Thymus (tissue), 11 donors: Measurements from ENCODE around the gene PDIA5. TPM values are rescaled to one million over a fixed set of nuclear protein-coding genes. Genes with fewer than 3 reads are reported as not detected.
A peak's percentile ranks its signal among the peaks of the same experiment; 100 is the strongest.
"Not testable (repeated sequence)": the region's sequence is repeated elsewhere in the genome, so short reads cannot be mapped to it uniquely, and the experiment has no call there.

Experiments
- DNase-seq, 9 donors: peaks; one replicate each; pipeline ENCODE4 v3.0.0-alpha.2; 2013; ENCODE audit warnings: low spot score in 9 of 9, low read depth in 6 of 9, missing footprints in 1 of 9
- H3K27ac ChIP-seq, 2 donors: one replicate each; pipeline ENCODE4 v1.5.1; 2013; ENCODE audit warnings: control low read depth in 1 of 2, low read depth in 1 of 2, low read length in 1 of 2, mild to moderate bottlenecking in 1 of 2, moderate library complexity in 1 of 2
- H3K27me3 ChIP-seq, 2 donors: one replicate each; pipeline ENCODE4 v1.5.1; 2013; ENCODE audit warnings: low read length in 1 of 2; ENCODE audit not compliant: control insufficient read depth in 2 of 2, insufficient read depth in 1 of 2
- H3K36me3 ChIP-seq, 2 donors: one replicate each; pipeline ENCODE4 v1.5.1; 2013; ENCODE audit warnings: low read length in 1 of 2, mild to moderate bottlenecking in 1 of 2, moderate library complexity in 1 of 2; ENCODE audit not compliant: control insufficient read depth in 2 of 2, insufficient read depth in 2 of 2
- H3K4me1 ChIP-seq, 2 donors: one replicate each; pipeline ENCODE4 v1.5.1; 2013; ENCODE audit warnings: low read length in 2 of 2; ENCODE audit not compliant: control insufficient read depth in 2 of 2, insufficient read depth in 2 of 2
- H3K4me3 ChIP-seq, 2 donors: one replicate each; pipeline ENCODE4 v1.5.1; 2013; ENCODE audit warnings: low read length in 2 of 2, control low read depth in 1 of 2, mild to moderate bottlenecking in 1 of 2
- H3K9me3 ChIP-seq, 2 donors: one replicate each; pipeline ENCODE4 v1.5.1; 2013; ENCODE audit warnings: low read length in 1 of 2, mild to moderate bottlenecking in 1 of 2; ENCODE audit not compliant: control insufficient read depth in 2 of 2, insufficient read depth in 1 of 2
- WGBS: extraction: QIAGEN DNeasy Blood & Tissue Kit; methylation state at CpG from one replicate; pipeline ENCODE4 v1.1.7; 2013; 5-methylcytosine and 5-hydroxymethylcytosine counted together
- polyA plus RNA-seq: library from polyadenylated mRNA; stranded (reverse); fragments of 200-250 nt; gene quantifications from one replicate; pipeline ENCODE4 v1.2.3, GENCODE V29; 2013
- total RNA-seq: library from RNA; stranded (reverse); fragments of 120-200 nt; gene quantifications from one replicate; pipeline ENCODE4 v1.2.4, GENCODE V29; 2013
- donor health status: healthy.

The PDIA5 gene
- total and polyA plus RNA-seq, 2 donors: 6.1 to 7.7 TPM

DNA sequence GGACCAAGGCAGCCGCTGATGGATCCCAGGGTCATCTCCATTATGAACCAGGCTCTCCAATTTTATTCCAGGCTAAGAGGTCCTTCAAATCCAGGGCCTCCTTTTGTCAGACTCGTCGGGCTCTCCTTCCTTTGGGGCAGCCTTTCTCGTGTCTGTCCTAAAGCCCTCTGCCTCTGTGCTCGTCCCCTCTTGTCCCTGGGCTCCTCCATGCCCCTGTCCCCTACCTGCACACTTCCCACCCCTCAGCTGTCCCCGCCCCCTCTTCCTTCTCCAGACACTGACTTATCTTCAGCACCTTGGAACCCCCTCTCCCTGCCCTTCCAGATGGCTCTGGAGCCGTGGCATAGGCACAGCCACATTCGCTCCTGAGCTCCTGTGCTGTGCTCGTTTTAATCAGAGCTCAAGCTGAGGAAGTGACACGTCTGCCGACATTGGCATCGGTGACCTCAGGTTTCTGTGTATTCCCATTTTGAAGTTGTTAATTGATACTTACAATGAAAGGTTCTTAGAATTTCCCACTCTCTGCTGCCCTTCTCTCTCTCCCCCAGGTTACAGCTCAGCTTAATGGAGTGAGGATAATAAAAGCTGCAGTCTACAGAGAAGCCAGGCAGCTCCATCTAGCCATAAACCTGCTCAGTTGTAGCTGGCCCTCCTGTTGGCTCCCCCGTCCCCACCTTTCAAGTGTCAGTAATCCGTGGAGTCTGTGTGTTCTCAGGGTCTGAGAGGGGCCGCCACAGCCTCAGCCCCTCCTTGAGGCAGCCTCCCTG lies 83.8 kb downstream of the PDIA5 start:
- Histone ChIP-seq H3K4me3 (no peak overlapping the region), H3K27ac (no peak overlapping the region), H3K27me3 (no peaks in the 10 kb centered on the region), H3K36me3 (peaks cover 5 to 11% of the 10 kb centered on the region in 2 donors), H3K9me3 (no peaks in the 10 kb centered on the region), H3K4me1 (peaks cover 0 to 4% of the 10 kb centered on the region in 2 donors)
- no peak for DNase-seq
- WGBS: 98% methylated on average over 15 of the region's 15 CpGs

DNA sequence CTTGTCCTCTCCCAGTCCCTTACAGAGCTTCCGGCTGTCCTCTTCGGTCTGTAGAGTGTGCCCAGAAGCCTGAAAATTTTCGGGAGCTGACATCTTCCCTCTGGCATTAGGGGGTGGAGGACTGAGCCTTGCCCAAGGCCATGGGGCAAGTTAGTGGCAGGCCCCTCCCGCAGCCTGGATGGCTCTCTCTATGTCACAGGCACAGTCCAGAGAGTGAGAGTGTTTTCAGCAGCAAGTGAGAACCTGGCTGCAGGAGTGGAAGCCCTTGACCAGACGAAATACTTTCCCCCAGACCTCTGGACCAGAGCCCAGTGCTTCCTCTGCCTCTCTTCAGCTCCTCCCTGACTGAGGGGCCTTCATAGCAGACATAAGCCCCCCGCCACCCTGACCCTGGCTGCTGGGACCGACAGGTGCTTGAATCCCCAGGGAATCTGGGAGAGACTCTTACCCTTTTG lies 84.5 kb downstream of the PDIA5 start:
- peaks cover 0 to 6% of the 10 kb centered on the region in 2 donors for H3K4me1 ChIP-seq
- no peaks in the 10 kb centered on the region for H3K27me3 ChIP-seq
- peaks cover 3 to 15% of the 10 kb centered on the region in 2 donors for H3K36me3 ChIP-seq
- no peak overlapping the region for H3K4me3 ChIP-seq
- WGBS: 97% methylated on average over 7 of the region's 7 CpGs
- no peaks in the 10 kb centered on the region for H3K9me3 ChIP-seq
- H3K27ac ChIP-seq: no peak overlapping the region
- DNase-seq: no peak

DNA sequence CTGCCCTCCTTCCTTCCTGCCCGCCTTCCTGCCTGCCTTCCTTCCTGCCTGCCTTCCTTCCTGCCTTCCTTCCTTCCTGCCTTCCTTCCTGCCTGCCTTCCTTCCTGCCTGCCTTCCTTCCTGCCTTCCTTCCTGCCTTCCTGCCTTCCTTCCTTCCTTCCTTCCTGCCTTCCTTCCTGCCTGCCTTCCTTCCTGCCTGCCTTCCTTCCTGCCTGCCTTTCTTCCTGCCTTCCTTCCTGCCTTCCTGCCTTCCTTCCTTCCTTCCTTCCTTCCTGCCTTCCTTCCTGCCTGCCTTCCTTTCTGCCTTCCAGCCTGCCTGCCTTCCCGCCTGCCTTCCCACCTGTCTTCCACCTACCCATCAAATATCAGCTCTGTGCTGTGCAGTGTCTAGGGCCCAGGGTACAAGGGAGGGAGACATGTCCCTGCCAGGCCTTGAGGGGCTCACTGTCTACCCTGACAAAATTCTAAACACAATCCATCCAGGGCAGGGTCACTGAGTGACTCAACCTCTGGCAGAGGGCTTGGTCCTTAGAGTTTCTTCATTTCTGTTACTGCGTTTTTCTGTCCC lies 85.1 kb downstream of the PDIA5 start:
- Histone ChIP-seq H3K36me3 (peaks cover 7 to 15% of the 10 kb centered on the region in 2 donors), H3K27ac (peak overlapping the region in 1 of 2 donors; percentile 71)
- 97% methylated on average over 3 of the region's 3 CpGs for WGBS
- H3K4me1 ChIP-seq, H3K27me3 ChIP-seq, H3K9me3 ChIP-seq, H3K4me3 ChIP-seq, DNase-seq: not testable (repeated sequence)

DNA sequence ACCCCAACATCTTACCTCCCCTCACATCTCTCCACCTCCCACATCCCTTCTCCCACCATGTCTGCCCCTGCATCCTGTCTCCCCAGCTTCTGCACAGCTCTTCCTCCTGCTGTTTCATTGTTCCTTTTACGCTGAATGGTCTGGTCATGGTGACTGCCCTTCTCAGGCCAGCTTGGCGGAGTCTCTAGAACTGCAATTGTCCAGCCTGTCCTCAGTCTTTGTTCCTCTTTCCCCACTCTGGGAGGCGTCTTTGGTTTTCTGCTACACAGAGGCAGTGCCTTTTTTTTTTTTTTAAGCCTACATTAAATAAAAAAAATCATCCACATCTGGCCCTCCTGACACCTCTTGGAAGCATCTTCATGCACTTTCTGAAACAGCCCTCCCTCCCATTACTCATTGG lies 85.9 kb downstream of the PDIA5 start:
- DNase-seq: no peak
- H3K27me3 ChIP-seq: no peaks in the 10 kb centered on the region
- peaks cover 7 to 15% of the 10 kb centered on the region in 2 donors for H3K36me3 ChIP-seq
- WGBS: 96% methylated on average over 3 of the region's 3 CpGs
- H3K9me3 ChIP-seq: no peaks in the 10 kb centered on the region
- no peak overlapping the region for H3K4me3 ChIP-seq
- H3K27ac ChIP-seq: no peak overlapping the region
- H3K4me1 ChIP-seq: peaks cover 0 to 6% of the 10 kb centered on the region in 2 donors

DNA sequence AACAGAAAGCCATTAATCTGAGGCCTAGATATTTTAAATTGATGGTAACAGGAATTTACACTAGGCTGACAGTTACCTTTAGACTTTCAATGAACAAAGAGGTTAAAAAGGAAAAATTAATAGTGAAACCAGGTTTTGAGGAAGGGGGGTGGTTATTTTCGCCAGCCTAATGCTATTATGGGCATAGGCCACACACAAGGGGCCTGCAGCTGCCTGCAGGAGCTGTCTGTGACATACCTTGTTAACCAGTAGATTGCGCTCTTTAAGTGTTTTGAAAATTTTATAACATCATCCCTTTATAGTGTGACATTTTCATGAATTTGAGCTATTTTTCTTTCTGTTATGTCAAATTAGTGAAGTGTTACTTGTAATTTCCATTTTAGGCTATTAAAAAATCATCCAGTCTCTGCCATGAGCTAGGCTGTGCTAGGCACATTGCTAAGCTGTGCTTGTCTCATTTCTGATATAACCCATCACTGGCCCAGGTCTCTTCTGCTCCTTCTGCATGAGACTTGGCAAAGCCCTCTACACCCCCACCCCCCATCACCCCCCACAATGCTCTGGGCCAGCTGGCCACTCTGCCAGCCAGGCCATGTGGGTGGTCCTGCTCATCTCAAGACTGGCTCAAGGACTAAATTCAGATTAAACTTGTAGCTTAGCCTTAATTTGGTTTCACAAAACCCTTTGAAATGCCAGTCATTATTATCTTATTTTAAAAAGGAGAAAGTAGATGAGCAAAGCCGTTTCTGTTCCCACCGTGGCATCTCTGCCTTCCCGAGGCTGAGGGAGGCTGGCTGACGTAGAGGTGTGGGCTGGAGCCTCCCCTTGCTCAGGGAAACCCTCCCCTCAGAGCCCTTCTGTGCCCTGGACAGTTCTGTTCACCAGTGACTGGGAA lies 86.5 kb downstream of the PDIA5 start:
- Histone ChIP-seq H3K27me3 (no peaks in the 10 kb centered on the region), H3K4me1 (peaks cover 0 to 6% of the 10 kb centered on the region in 2 donors), H3K27ac (no peak overlapping the region), H3K36me3 (peaks cover 7 to 13% of the 10 kb centered on the region in 2 donors), H3K9me3 (no peaks in the 10 kb centered on the region), H3K4me3 (no peak overlapping the region)
- no peak for DNase-seq
- 96% methylated on average over 6 of the region's 6 CpGs for WGBS

DNA sequence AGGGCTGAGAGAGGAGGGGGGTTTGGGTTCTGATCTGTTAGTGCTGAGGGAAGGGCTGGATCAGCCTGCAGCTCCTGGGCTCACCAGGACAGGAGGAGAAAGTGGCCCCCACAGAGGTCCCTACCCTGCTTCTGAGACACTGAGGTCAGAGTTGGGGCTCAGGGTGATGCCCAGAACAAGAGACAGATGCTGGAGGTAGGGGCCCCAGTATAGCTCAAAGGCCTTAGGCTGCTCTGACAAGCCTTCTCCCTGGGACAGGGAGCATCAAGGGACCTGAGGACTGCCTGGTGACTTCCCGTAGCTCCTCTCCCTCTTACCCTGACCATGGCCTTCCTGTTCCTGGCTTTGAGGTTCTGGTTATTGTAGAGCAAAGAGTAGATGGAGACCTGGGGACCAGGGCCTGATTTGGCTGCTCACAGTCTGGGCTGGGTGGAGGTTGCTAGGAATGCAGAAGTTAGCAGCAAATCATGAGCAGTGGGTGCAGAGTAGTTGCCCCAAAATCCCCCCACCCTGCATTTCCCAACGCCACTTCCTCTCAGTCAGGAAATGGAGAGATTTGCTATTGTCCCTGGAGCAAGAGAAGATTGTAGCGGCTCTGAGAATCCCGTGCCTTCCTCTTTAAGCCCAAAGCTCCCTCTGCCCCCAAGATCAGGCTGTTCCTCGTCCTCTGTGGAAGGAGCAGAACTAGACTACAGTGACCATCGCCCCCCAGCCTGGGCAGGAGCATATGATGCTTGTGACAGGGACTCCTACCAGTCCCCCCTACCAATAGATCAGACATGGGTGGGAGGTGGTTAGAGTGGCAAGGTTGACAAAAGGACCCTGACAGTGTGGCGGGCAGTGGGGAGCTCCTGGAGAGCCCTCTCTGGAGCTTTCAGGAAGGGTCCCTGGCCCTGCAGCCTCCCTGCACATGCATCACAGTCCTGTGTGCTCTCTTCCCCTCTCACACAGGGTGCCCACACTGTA lies 87.5 kb downstream of the PDIA5 start:
- WGBS: 94% methylated on average over 7 of the region's 7 CpGs
- DNase-seq: no peak
- peaks cover 0 to 6% of the 10 kb centered on the region in 2 donors for H3K4me1 ChIP-seq
- H3K27ac ChIP-seq: no peak overlapping the region
- no peaks in the 10 kb centered on the region for H3K9me3 ChIP-seq
- no peaks in the 10 kb centered on the region for H3K27me3 ChIP-seq
- no peak overlapping the region for H3K4me3 ChIP-seq
- H3K36me3 ChIP-seq: peaks cover 7 to 13% of the 10 kb centered on the region in 2 donors

DNA sequence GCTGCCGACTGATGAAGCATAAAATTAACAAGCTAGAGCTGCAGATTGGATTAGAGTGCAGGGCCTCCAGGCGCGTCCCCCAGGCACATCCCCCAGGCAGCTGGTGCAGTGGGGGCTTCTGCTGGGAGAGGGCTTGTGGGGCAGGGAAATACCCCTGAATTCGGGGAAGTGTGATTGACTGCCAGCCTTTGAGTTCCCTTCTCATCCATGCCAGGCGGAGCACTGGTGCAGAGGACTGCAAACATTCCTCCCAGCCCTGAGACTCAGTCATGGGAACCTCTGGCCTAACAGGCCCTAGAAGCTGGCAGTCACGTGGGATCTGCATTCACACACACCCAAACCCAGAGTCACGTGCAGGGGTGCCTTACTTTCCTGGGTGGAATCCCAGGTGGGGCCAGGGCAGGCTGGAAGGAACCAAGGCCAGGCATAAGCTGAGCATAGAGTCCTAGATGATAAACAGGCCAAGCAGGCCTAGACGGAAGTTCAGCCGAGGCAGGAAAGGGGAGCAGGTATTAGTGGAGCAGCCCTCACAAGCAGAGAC lies 88.7 kb downstream of the PDIA5 start:
- Histone ChIP-seq H3K4me3 (no peak overlapping the region), H3K27me3 (no peaks in the 10 kb centered on the region), H3K36me3 (peaks cover 7 to 16% of the 10 kb centered on the region in 2 donors), H3K4me1 (peaks cover 0 to 6% of the 10 kb centered on the region in 2 donors), H3K9me3 (no peaks in the 10 kb centered on the region), H3K27ac (no peak overlapping the region)
- DNase-seq: no peak
- WGBS: 97% methylated on average over 9 of the region's 9 CpGs

DNA sequence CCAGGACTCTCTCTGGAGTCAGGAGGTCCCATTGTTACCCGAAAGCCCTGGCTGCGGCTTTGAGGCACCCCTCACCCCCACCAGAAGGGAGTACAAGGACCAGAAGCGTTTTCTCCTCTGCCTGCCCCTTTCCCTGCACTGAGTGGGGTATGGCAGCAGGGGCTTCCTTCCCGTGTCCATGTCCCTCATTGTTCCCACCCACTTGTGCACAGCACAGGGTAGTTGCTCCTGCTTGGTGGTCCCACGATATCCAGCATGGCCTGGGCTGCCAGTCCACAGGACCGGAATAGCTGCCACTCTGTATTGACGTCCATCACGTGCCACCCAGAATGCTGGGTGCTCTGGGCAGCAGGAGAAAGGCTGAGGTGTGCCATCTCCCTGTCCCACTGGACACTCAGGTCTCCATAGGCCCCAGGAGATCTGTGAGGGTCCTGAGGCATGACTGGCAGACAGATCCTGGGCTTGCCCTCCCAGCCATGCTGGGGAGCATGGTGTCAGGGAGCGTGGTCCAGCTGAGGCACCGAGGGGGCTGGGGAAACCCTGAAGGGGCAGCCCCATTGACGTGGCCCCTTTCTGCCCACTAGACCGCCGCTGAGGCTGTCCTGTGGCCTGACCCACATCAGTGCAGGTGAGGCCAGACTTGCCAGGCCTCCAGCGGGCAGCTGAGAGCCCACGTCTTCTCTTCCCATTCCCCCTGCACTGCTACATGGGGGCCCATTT lies 89.6 kb downstream of the PDIA5 start:
- WGBS: 96% methylated on average over 15 of the region's 15 CpGs
- H3K27ac ChIP-seq: no peak overlapping the region
- no peak overlapping the region for H3K4me3 ChIP-seq
- H3K27me3 ChIP-seq: no peaks in the 10 kb centered on the region
- DNase-seq: no peak
- peaks cover 0 to 6% of the 10 kb centered on the region in 2 donors for H3K4me1 ChIP-seq
- H3K36me3 ChIP-seq: peaks cover 4 to 13% of the 10 kb centered on the region in 2 donors
- no peaks in the 10 kb centered on the region for H3K9me3 ChIP-seq
